H1 (cell line): Measurements from ENCODE around the gene NBDY. TPM values are rescaled to one million over a fixed set of nuclear protein-coding genes. Genes with fewer than 3 reads are reported as not detected.

Experiments used
- CTCF ChIA-PET: fragments of 300-600 bp; sonication (Branson Sonifier 250); formaldehyde crosslinking; loops from one replicate; lab custom pipeline; 2021; ENCODE audit not compliant: partially characterized antibody; lab: Charles Lee
- POLR2A ChIA-PET: fragments of 300-600 bp; sonication (Branson Sonifier 250); formaldehyde crosslinking; loops from one replicate; lab custom pipeline; 2021; ENCODE audit warnings: inconsistent platforms; ENCODE audit not compliant: partially characterized antibody; lab: Charles Lee
- DNase-seq, 2 experiments: peaks; one replicate each; pipeline versions ENCODE4 v3.0.0 to v3.0.0-alpha.2; 2010 to 2022; ENCODE audit warnings: low spot score in 2 of 2, low read depth in 1 of 2, mixed read lengths in 1 of 2
- FAIRE-seq: peaks from 2 replicates; lab custom pipeline; 2011; peaks lifted over from hg19 to GRCh38; lab: Jason Lieb, UNC
- H2AFZ ChIP-seq: 2 replicates; pipeline ENCODE4 v1.8.1; 2012; ENCODE audit warnings: low read length, inconsistent platforms
- H2AK5ac ChIP-seq: 2 replicates; pipeline ENCODE4 v1.6.1; 2013; ENCODE audit warnings: low read depth, low read length
- H2BK120ac ChIP-seq: replicated peaks from 2 replicates; pipeline ENCODE3; 2013; ENCODE audit warnings: low read depth, low read length, inconsistent platforms
- H2BK12ac ChIP-seq: 2 replicates; pipeline ENCODE4 v1.6.1; 2013; ENCODE audit warnings: low read depth, low read length
- H2BK15ac ChIP-seq: 2 replicates; pipeline ENCODE4 v1.6.1; 2013; ENCODE audit warnings: low read length
- H2BK20ac ChIP-seq: 2 replicates; pipeline ENCODE4 v1.6.1; 2013; ENCODE audit warnings: low read length
- H2BK5ac ChIP-seq: 2 replicates; pipeline ENCODE4 v1.6.1; 2013; ENCODE audit warnings: low read depth, low read length
- H3K14ac ChIP-seq: 2 replicates; pipeline ENCODE4 v1.6.1; 2013; ENCODE audit warnings: inconsistent platforms; ENCODE audit not compliant: insufficient read length
- H3K18ac ChIP-seq: 2 replicates; pipeline ENCODE4 v1.6.1; 2013; ENCODE audit warnings: low read length; ENCODE audit errors: extremely low read depth
- H3K23ac ChIP-seq: 2 replicates; pipeline ENCODE4 v1.6.1; 2013; ENCODE audit warnings: inconsistent platforms; ENCODE audit not compliant: insufficient read length
- H3K23me2 ChIP-seq: 2 replicates; pipeline ENCODE4 v1.6.1; 2013; ENCODE audit warnings: low read depth, low read length
- H3K27ac ChIP-seq: 2 replicates; pipeline ENCODE4 v1.6.1; 2011; ENCODE audit warnings: low read depth, low read length, inconsistent platforms
- H3K27me3 ChIP-seq, 4 experiments: replicated peaks in 1 of 4; 1 replicate in 1 of 4; 2 replicates in 3 of 4; pipeline versions ENCODE4 v1.6.1 to v1.8.1; 2011 to 2013; ENCODE audit warnings: low read length in 3 of 4, mild to moderate bottlenecking in 3 of 4, inconsistent platforms in 2 of 4, mixed read lengths in 2 of 4, moderate library complexity in 1 of 4; ENCODE audit not compliant: control insufficient read depth in 3 of 4, insufficient read depth in 3 of 4; ENCODE audit errors: extremely low read depth in 1 of 4
- H3K36me3 ChIP-seq, 4 experiments: 2 replicates each; pipeline versions ENCODE4 v1.6.1 to v1.8.1; 2011 to 2013; ENCODE audit warnings: mild to moderate bottlenecking in 4 of 4, low read length in 3 of 4, moderate library complexity in 2 of 4, control low read depth in 1 of 4, inconsistent platforms in 1 of 4; ENCODE audit not compliant: insufficient read depth in 4 of 4, control insufficient read depth in 2 of 4
- H3K4ac ChIP-seq: replicated peaks from 2 replicates; pipeline ENCODE3; 2013; ENCODE audit warnings: low read length, low read depth, mixed read lengths, inconsistent platforms; ENCODE audit not compliant: insufficient read length
- H3K4me1 ChIP-seq, 4 experiments: replicated peaks in 1 of 4; 1 replicate in 1 of 4; 2 replicates in 3 of 4; pipeline versions ENCODE4 v1.6.1 to v1.8.1; 2011 to 2013; ENCODE audit warnings: low read length in 3 of 4, inconsistent platforms in 2 of 4, mixed read lengths in 1 of 4; ENCODE audit not compliant: insufficient read depth in 4 of 4, control insufficient read depth in 3 of 4
- H3K4me2 ChIP-seq, 2 experiments: 2 replicates each; pipeline versions ENCODE4 v1.6.1 to v1.8.1; 2011 to 2013; ENCODE audit warnings: low read depth in 2 of 2, low read length in 2 of 2, control low read depth in 1 of 2, inconsistent platforms in 1 of 2, mild to moderate bottlenecking in 1 of 2; ENCODE audit not compliant: insufficient read depth in 1 of 2
- H3K4me3 ChIP-seq, 4 experiments: fragments of 200-600, 300-600 bp in 1 of 4; sonication (generic), shearing (Covaris generic), sonication (Bioruptor Twin) in 1 of 4; 2 replicates each; pipeline versions ENCODE4 v1.5.1 to v1.8.1; 2011 to 2016; ENCODE audit warnings: low read length in 4 of 4, low read depth in 3 of 4, control low read depth in 2 of 4, inconsistent platforms in 2 of 4, mild to moderate bottlenecking in 2 of 4, mixed read lengths in 1 of 4, moderate library complexity in 1 of 4; ENCODE audit not compliant: insufficient read depth in 2 of 4; ENCODE audit errors: extremely low read depth in 1 of 4
- H3K56ac ChIP-seq: replicated peaks from 2 replicates; pipeline ENCODE3; 2013; ENCODE audit warnings: low read depth, mild to moderate bottlenecking, mixed read lengths, low read length, inconsistent platforms; ENCODE audit not compliant: insufficient read length
- H3K79me1 ChIP-seq: 2 replicates; pipeline ENCODE4 v1.6.1; 2013; ENCODE audit warnings: low read depth, low read length, control low read depth
- H3K79me2 ChIP-seq, 2 experiments: 2 replicates each; pipeline versions ENCODE4 v1.6.1 to v1.8.1; 2012 to 2013; ENCODE audit warnings: low read length in 2 of 2, mild to moderate bottlenecking in 2 of 2, inconsistent platforms in 1 of 2; ENCODE audit not compliant: insufficient read depth in 2 of 2, control insufficient read depth in 1 of 2
- H3K9ac ChIP-seq, 4 experiments: replicated peaks in 1 of 4; 1 replicate in 1 of 4; 2 replicates in 3 of 4; pipeline versions ENCODE4 v1.6.1 to v1.8.1; 2011 to 2013; ENCODE audit warnings: low read depth in 3 of 4, low read length in 3 of 4, control low read depth in 2 of 4, mild to moderate bottlenecking in 2 of 4, moderate library complexity in 2 of 4, inconsistent platforms in 1 of 4; ENCODE audit errors: extremely low read depth in 1 of 4
- H3K9me3 ChIP-seq, 2 experiments: 2 replicates each; pipeline versions ENCODE4 v1.6.1 to v1.8.1; 2012 to 2013; ENCODE audit warnings: mild to moderate bottlenecking in 2 of 2, moderate library complexity in 2 of 2, control low read depth in 1 of 2, inconsistent platforms in 1 of 2, low read depth in 1 of 2, low read length in 1 of 2, mixed read lengths in 1 of 2; ENCODE audit not compliant: insufficient read depth in 2 of 2
- H4K20me1 ChIP-seq, 2 experiments: replicated peaks in 1 of 2; 2 replicates each; pipeline versions ENCODE3 to v1.8.1; 2011 to 2013; ENCODE audit warnings: inconsistent platforms in 2 of 2, low read length in 2 of 2, mild to moderate bottlenecking in 1 of 2; ENCODE audit not compliant: insufficient read depth in 2 of 2, control insufficient read depth in 1 of 2
- H4K5ac ChIP-seq: 2 replicates; pipeline ENCODE4 v1.6.1; 2013; ENCODE audit warnings: low read length, low read depth, mixed read lengths, inconsistent platforms; ENCODE audit not compliant: insufficient read length
- H4K8ac ChIP-seq: 2 replicates; pipeline ENCODE4 v1.8.0; 2013; ENCODE audit warnings: mild to moderate bottlenecking, moderate library complexity, low read length, inconsistent platforms; ENCODE audit not compliant: insufficient read depth; ENCODE audit errors: extremely low read depth
- H4K91ac ChIP-seq: replicated peaks from 2 replicates; pipeline ENCODE3; 2013; ENCODE audit warnings: low read length, mixed read lengths, inconsistent platforms; ENCODE audit not compliant: insufficient read length
- CBX8 ChIP-seq: fragments of 300-800, 300-1000 bp; sonication (generic); IDR thresholded peaks from 2 replicates; pipeline ENCODE4 v1.7.1; 2016; ENCODE audit warnings: low read depth, low read length, borderline replicate concordance
- E2F6 ChIP-seq: IDR thresholded peaks from 2 replicates; pipeline ENCODE4 v1.6.1; 2012; ENCODE audit warnings: inconsistent platforms
- EZH2 ChIP-seq: fragments of 200-600 bp; sonication (generic); IDR thresholded peaks from 2 replicates; pipeline ENCODE4 v1.7.1; 2012; ENCODE audit warnings: low read depth, mild to moderate bottlenecking, moderate library complexity, low read length, inconsistent platforms; ENCODE audit not compliant: severe bottlenecking
- GABPA ChIP-seq: IDR thresholded peaks from 2 replicates; pipeline ENCODE4 v1.6.1; 2011; ENCODE audit warnings: mild to moderate bottlenecking, low read length, moderate library complexity, borderline replicate concordance; ENCODE audit not compliant: insufficient read depth
- HDAC6 ChIP-seq: IDR thresholded peaks from one replicate; pipeline ENCODE4 v1.7.1; 2012; ENCODE audit warnings: low read depth, mild to moderate bottlenecking, inconsistent platforms, low read length, moderate library complexity
- MAFK ChIP-seq: IDR thresholded peaks from 2 replicates; pipeline ENCODE4 v1.6.1; 2012; ENCODE audit warnings: low read depth, mild to moderate bottlenecking, improper control_type of control experiment, low read length
- NANOG ChIP-seq: IDR thresholded peaks from 2 replicates; pipeline ENCODE4 v1.6.1; 2011; ENCODE audit warnings: low read length, low read depth, mild to moderate bottlenecking, inconsistent platforms; ENCODE audit not compliant: insufficient read depth, poor library complexity, severe bottlenecking
- PHF8 ChIP-seq: fragments of 200-600 bp; sonication (generic); conservative IDR thresholded peaks from 2 replicates; pipeline ENCODE4 v1.7.1; 2012; ENCODE audit warnings: low read depth, mild to moderate bottlenecking, inconsistent platforms, low read length, moderate library complexity
- POU5F1 ChIP-seq: IDR thresholded peaks from 2 replicates; pipeline ENCODE4 v1.6.1; 2011; ENCODE audit warnings: low read depth, mild to moderate bottlenecking, low read length, moderate library complexity
- RBBP5 ChIP-seq: IDR thresholded peaks from 2 replicates; pipeline ENCODE4 v1.7.1; 2012; ENCODE audit warnings: low read depth, mild to moderate bottlenecking, inconsistent platforms, low read length, moderate library complexity, borderline replicate concordance
- TAF1 ChIP-seq: IDR thresholded peaks from 2 replicates; pipeline ENCODE4 v1.6.1; 2011; ENCODE audit warnings: mild to moderate bottlenecking, low read depth, low read length
- TCF12 ChIP-seq: IDR thresholded peaks from 2 replicates; pipeline ENCODE4 v1.6.1; 2011; ENCODE audit warnings: low read depth, mild to moderate bottlenecking, low read length
- YY1 ChIP-seq: IDR thresholded peaks from 2 replicates; pipeline ENCODE4 v1.6.1; 2011; ENCODE audit warnings: low read depth, mild to moderate bottlenecking, low read length
- ZNF274 ChIP-seq: IDR thresholded peaks from 2 replicates; pipeline ENCODE4 v1.7.0; 2012; ENCODE audit warnings: low read length, borderline replicate concordance; ENCODE audit errors: extremely low read depth
- whole genome bisulfite sequencing, 2 experiments: shearing (Covaris generic) in 1 of 2; methylation state at CpG; one replicate each; pipeline versions ENCODE4 v1.1.6 to v1.1.7; 2013 to 2015; ENCODE audit warnings: low lambda C conversion rate in 2 of 2, mixed read lengths in 2 of 2, inconsistent platforms in 1 of 2, low coverage in 1 of 2, missing lambda C conversion rate in 1 of 2; ENCODE audit not compliant: insufficient replicate concordance in 2 of 2, insufficient coverage in 1 of 2, insufficient read length in 1 of 2; ENCODE audit errors: extremely low coverage in 1 of 2, missing lambda C conversion rate in 1 of 2; 5-methylcytosine and 5-hydroxymethylcytosine counted together
- polyA plus RNA-seq, 7 experiments: library from polyadenylated mRNA; depleted of rRNA in 3 of 7; stranded (reverse) in 5 of 7; unstranded in 2 of 7; fragments of >200 nt in 5 of 7; fragments of 200-250 nt in 2 of 7; gene quantifications; 1 replicate in 5 of 7; 2 replicates in 1 of 7; 4 replicates in 1 of 7; pipeline versions ENCODE4 v1.2.1 to v1.2.3, GENCODE V29; 2011 to 2013; ENCODE audit warnings: missing spikeins in 2 of 7, mixed read lengths in 2 of 7
- total RNA-seq: library from RNA; stranded (reverse); fragmentation: NEBNext Ultra II Directional; extraction: Animal tissue kit (Norgen Biotek cat#: 25700); gene quantifications from 2 replicates; pipeline ENCODE4 v1.2.1, GENCODE V29; 2021

Gene NBDY
- total and polyA plus RNA-seq, 2 of the 8 experiments (the other 6 are each of a cell fraction or from before 2014, with no cell fraction given), result 42.3 to 57.8 TPM

GRCh38 chrX:56800307-56800706, 71.3 kb downstream of the NBDY start:
- Histone ChIP-seq H4K20me1 (no peaks in the 10 kb centered on the region), H3K79me1 (no peaks in the 10 kb centered on the region; the same call in 1 of the 2 replicates), H3K18ac (no peak overlapping the region), H4K5ac (no peak overlapping the region), H2BK20ac (no peak overlapping the region), H3K4me1 (peaks cover 0 to 3% (median 0%) of the 10 kb centered on the region in 4 experiments; a peak in 1 of 7 replicates), H3K79me2 (no peaks in the 10 kb centered on the region; a peak in 1 of 4 replicates), H3K9me3 (no peaks in the 10 kb centered on the region), H3K9ac (no peak overlapping the region), H4K8ac (no peak overlapping the region), H2BK5ac (no peak overlapping the region), H3K23me2 (no peaks in the 10 kb centered on the region), H3K27ac (no peak overlapping the region), H3K27me3 (no peaks in the 10 kb centered on the region), H3K23ac (no peak overlapping the region), H2BK12ac (no peak overlapping the region), H3K4me3 (no peak overlapping the region), H3K14ac (no peak overlapping the region), H2BK120ac (no peak overlapping the region), H3K4me2 (no peak overlapping the region), H2AFZ (no peak overlapping the region), H2BK15ac (no peak overlapping the region), H3K56ac (no peak overlapping the region), H4K91ac (no peak overlapping the region), H2AK5ac (no peak overlapping the region), H3K36me3 (no peaks in the 10 kb centered on the region; a peak in 1 of 8 replicates), H3K4ac (no peak overlapping the region)
- ChIA-PET POLR2A (no interaction called here), CTCF (interaction anchor here (1.0 to 1.2 kb wide), 2 partner anchors 67 to 178 kb away, joined by 3 to 5 read pairs; no protein-coding TSS in a partner anchor)
- 96% methylated on average over 3 of the region's 3 CpGs; no CpG with 5 or more reads in 1 of the 2 experiments for WGBS, 2 experiments
- FAIRE-seq (no peak), DNase-seq (peak in 1 of 2 experiments; percentile 17)
- no peak for TF ChIP-seq TAF1
- TF ChIP-seq CBX8, result no peak
- no peak for TF ChIP-seq PHF8
- TF ChIP-seq MAFK, result no peak
- no peak for TF ChIP-seq EZH2
- no peak for TF ChIP-seq GABPA
- TF ChIP-seq E2F6, result no peak
- TF ChIP-seq POU5F1, result no peak
- no peak for TF ChIP-seq RBBP5
- no peak for TF ChIP-seq ZNF274
- no peak for TF ChIP-seq YY1
- TF ChIP-seq TCF12, result no peak
- TF ChIP-seq HDAC6, result no peak
- TF ChIP-seq NANOG, result no peak
